IPS-NIHi11 (cell line): ENCODE measurements around the gene SERTAD4.
A peak's percentile ranks its signal among the peaks of the same experiment; 100 is the strongest.
"Not testable (repeated sequence)": the region's sequence is repeated elsewhere in the genome, so short reads cannot be mapped to it uniquely, and the experiment has no call there.

Experiments
- DNase-seq: peaks from one replicate; pipeline ENCODE4 v3.0.0; 2012; ENCODE audit warnings: mixed read lengths, low spot score

SERTAD4 gene

DNA sequence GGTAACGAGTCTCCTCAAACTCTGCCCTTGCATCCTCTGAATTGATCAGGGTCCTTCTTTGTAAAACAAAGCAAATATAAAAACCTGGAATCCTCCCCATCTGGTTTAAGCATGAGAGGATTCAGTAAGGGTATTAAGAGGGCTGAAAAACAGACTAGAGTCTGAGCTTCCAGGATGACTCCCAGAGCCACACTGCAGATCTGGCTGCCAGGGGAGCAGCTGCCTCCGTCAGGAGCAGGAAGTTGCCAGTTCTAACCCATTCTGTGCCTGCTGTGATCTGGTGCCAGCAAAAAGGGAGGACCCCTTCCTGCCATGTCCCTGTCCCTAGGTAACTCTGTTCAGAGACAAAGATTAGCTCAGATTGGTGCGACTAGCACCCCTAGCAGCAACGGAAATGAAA lies 27.5 kb downstream of the SERTAD4 start:
- DNase-seq, result no peak

DNA sequence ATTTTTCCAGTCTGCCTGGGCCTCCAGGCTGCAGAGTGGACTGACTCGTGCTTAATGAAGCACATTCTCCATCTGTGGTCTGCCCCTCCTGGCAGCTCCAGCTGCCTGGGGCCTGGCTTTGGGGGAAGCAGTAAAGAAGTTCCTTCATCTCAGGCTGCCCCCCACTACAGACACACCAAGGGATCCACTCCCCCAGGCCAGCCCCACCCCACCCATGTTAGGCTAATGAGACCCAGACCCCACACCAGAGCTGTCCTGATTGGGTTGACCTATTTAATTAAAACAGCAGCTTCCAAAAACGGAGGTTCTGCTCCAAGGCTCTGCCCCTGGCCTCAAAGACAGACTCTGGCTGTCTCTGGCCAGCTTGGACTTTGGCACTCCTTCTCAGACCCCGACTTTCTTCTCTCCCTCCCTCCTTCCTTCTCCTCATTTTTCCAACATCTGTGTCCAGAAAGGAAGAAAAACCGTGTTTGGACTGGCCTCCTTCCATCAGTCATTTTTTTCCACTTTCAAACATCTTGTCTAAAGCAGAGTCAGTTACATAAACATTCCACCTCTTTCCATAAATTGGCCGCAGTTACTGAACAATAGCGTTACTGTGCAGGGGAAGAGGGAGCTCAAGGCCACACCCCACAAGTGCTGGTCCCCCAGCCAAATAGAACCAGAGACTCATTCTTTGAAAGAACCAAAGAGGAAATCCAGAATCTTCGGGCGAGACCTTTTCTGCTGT lies 29.7 kb downstream of the SERTAD4 start:
- DNase-seq, result no peak

DNA sequence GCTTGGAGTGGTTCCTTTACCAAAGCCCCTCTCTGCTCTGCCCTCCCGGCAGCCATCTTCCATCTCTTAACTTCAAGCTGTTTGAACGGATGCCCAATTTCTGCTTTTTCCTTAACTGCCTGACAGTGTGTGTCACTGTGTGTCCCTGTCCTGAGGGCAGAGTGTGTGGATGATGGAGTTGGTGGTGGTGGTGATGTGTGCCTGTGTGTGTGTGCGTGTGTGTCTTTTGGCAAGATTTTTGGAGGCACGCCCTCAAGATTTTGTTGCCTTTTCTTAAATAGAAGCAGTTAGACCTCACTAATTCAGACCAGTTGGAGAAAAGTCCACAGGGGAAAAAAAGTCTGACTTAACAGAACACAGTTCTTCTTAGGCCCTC lies 30.3 kb downstream of the SERTAD4 start:
- DNase-seq, result no peak

- no peak for DNase-seq
Measured at GRCh38 chr1:210263963-210264362, 31.4 kb downstream of the SERTAD4 start.

GRCh38 chr1:210264496-210265380 lies 32.1 kb downstream of the SERTAD4 start:
- peak; percentile 27 for DNase-seq

DNA sequence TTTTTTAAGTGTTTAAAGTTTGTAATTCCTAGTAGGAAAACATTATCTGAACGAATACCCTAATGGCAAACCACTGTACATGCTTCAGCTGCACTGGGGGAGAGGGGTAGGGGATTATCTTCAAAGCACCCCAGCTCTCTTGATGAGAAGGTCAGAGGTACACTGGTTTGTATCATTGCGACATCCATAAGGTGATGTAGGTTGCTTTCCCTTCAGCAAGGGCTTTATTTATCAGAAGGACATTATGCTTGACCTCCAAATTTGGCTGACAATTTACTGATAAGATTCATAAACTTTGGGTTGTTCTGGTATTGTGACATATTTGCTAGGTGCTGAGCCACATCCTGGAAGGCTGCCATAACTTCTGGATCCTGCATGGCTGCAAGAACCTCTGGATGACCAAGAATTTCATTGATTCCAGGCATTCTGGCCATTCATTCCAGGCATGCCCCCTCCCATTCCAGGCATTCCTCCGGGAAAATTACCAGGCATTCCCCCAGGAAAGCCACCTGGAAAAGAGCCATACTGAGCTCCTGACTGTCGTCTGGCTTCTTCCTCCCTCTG lies 32.9 kb downstream of the SERTAD4 start:
- not testable (repeated sequence) for DNase-seq

- DNase-seq, result no peak
Measured at GRCh38 chr1:210269981-210270380, 37.4 kb downstream of the SERTAD4 start.

DNA sequence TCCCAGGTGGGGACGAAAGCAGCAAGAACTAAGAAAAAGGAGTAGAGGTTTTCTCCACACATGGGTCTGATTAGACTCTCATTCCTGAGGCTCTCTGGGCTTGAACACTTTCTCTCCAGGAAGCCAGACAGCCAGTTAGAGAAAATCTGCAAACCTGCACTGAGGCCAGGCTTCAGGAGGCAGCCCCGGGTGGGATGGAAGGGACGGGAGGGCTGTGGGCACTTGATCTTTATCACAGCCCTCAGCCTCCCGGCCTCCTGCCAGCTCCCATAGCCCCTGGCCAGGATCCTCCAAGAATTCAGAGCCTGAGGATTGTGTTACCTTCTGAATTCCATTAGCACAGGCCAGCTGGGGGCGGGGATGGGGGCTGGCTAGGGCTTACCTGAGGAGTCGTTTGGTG lies 40.1 kb downstream of the SERTAD4 start:
- DNase-seq, result peak; percentile 61

DNA sequence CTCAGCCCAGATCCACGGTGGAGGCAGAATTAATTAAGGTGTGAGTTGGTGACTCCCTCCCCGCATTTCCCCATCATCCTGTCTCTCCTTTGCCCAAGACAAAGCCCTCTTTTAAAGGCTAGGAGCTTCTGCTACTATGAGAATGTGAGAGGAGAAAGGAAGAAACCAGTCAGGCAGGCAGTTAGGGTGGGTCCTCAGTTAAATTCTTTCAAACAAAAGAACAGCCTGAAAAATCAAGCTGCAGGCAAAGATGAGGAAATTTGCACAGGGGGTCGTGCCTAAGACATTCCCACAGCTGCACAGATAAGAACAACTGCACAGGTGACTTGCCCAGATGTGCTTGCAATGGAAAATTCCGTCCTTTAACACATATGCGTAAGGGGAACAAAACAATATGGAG lies 47.6 kb downstream of the SERTAD4 start:
- no peak for DNase-seq

DNA sequence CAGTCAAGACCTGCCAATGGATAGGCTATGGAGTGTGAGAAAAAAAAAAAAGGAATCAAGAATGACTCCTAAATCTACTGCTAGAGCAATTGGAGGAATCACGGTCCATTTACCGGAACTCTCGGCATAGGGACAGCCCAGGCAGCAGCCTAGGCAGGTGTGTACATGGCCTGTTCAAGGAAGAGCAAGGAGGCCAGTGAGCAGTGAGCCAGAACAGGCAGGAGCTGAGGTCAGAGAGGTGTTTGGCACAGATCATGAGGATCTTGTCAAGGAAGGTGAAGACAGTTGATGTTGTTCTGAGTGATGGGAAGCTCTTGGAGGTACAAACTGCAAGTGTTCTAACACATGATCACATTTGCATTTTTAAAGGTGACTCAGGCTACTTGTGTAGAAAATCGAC lies 55.5 kb downstream of the SERTAD4 start:
- no peak for DNase-seq

- no peak for DNase-seq
Measured at GRCh38 chr1:210289248-210289647, 56.7 kb downstream of the SERTAD4 start.

GRCh38 chr1:210291081-210291764 lies 58.6 kb downstream of the SERTAD4 start:
- no peak for DNase-seq

GRCh38 chr1:210291786-210292230 lies 59.2 kb downstream of the SERTAD4 start:
- DNase-seq, result no peak

DNA sequence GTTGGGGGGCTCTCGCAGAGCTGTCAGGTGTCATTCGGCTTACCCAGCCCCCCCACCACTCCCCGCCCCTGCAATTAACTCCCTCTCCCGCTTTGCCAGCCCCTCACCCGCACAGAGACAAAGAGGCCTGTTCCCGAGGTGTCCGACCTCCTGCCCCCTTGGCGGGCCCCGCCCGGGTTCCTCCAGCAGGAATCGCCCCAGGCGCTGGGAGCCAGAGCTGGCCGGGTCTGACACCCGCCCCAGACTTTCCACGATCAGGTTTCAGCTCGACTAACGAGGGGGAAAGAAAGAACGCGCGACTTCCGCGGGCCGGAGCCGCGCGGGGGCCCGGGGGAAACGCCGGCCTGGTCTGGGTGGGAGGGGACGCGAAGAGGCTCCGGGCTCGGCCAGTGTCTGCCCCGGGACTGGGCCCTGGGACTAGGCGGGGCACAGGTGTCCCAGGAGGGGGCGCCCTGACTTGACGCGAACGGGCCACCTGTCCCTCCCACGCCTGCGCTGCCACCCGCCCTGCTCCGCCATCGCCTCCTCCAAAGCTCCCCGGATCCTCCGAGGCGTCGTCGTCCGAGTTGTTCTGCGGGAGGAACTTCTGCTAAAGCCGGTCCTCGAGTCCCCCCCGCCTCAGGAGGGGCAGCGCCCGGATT lies 59.8 kb downstream of the SERTAD4 start:
- DNase-seq, result peak; percentile 88

- DNase-seq, result no peak
Measured at GRCh38 chr1:210293171-210293607, 60.6 kb downstream of the SERTAD4 start.

DNA sequence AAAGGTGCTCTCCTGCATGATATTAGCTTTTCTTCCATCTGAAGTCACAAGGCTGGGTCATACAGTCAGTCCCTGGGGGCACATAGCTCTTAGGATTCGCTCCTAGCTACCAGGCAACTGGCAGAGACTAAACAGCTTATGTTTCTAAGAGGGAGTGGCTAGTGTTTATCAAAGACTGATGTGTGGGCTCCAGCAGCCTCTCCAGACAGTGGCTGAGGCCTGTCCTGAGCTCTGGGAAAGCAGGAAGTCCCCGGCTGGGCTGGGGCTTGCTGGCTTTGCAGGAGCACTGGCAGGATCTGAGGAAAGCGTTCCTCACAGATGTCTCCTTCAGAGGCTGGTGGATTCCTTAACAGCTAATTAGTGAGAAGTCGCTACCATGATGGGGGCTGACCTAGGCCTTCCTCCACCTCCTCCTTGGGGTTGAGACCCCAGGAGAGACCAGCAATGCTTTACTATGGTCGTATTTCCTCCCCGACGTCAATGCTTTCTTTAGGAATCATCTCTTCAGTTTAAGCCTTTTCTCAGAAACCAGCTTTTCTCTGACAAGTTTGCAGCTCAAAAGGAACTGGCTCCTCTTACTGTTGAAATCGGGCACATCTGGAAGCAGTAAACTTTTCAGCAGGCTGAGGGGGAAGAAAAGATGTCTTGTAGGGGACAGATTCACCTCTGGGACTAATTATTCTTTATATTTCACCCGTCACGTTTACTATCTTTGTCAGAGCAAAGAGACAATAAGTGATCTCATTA lies 62.6 kb downstream of the SERTAD4 start:
- DNase-seq, result peak; percentile 43
